ENCODE data around the gene POM121L2. TPM values are rescaled to one million over a fixed set of nuclear protein-coding genes. Genes with fewer than 3 reads are reported as not detected.

POM121L2 gene
- total RNA-seq, 2 donors from 2014 or later: 0.62 TPM; not detected in 1

- Histone ChIP-seq H3K4me3 (no peak overlapping the region), H3K9me3 (no peaks in the 10 kb centered on the region), H3K36me3 (no peaks in the 10 kb centered on the region), H3K4me1 (replicated peaks) (no peaks in the 10 kb centered on the region), H3K27me3 (replicated peaks; ENCODE audit: insufficient read depth) (peaks cover 60% of the 10 kb centered on the region), H3K27ac (no peak overlapping the region)
- intact Hi-C loops (cut with DNase I): no loop called here
- TF ChIP-seq POLR2AphosphoS5 (IDR thresholded peaks at IDR 0.05) (no peak), POLR2A (IDR thresholded peaks at IDR 0.05) (no peak)
- no peak for DNase-seq (ENCODE audit: low spot score)
- WGBS: 7% methylated on average over 20 of the region's 20 CpGs
Observed at GRCh38 chr6:27295301-27296079, 16.6 kb downstream of the POM121L2 start.

DNA sequence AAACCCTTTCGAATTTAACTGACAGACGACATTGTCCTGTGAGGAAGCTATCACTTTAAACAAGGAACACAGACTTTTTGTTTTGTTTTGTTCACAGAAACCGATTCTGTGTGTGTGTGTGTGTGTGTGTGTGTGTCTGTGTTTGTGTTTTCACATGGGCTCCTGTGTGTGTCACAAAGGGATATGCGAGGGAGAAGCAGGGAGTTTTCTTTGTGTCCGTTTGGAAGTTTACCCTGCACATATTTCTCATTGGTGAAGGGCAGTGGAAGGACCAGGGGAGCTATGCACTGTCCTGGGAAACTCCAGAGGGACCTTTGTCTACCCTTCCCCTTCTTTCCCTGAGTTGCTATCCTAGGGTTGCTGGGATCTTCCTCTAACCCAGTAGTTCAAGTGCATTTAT is 17.7 kb downstream of the POM121L2 start:
- intact Hi-C loops (cut with DNase I): no loop called here
- no peaks in the 10 kb centered on the region for H3K4me1 ChIP-seq (replicated peaks)
- H3K27ac ChIP-seq: no peak overlapping the region
- no peak overlapping the region for H3K4me3 ChIP-seq
- TF ChIP-seq POLR2A (IDR thresholded peaks at IDR 0.05) (no peak), POLR2AphosphoS5 (IDR thresholded peaks at IDR 0.05) (no peak), CTCF (IDR thresholded peaks at IDR 0.05) (no peak)
- peaks cover 69% of the 10 kb centered on the region for H3K27me3 ChIP-seq (replicated peaks; ENCODE audit: insufficient read depth)
- no peaks in the 10 kb centered on the region for H3K9me3 ChIP-seq
- WGBS: 8% methylated on average over 5 of the region's 5 CpGs
- no peaks in the 10 kb centered on the region for H3K36me3 ChIP-seq
- DNase-seq (ENCODE audit: low spot score): no peak

- H3K27me3 ChIP-seq (replicated peaks; ENCODE audit: insufficient read depth): peaks cover 73% of the 10 kb centered on the region
Observed at GRCh38 chr6:27293436-27294098, 18.5 kb downstream of the POM121L2 start.

GRCh38 chr6:27290850-27291208 is 21.2 kb downstream of the POM121L2 start:
- H3K4me1 ChIP-seq (replicated peaks): no peaks in the 10 kb centered on the region
- TF ChIP-seq POLR2AphosphoS5 (IDR thresholded peaks at IDR 0.05) (no peak), CTCF (IDR thresholded peaks at IDR 0.05) (no peak), POLR2A (IDR thresholded peaks at IDR 0.05) (no peak)
- H3K36me3 ChIP-seq: no peaks in the 10 kb centered on the region
- no peak overlapping the region for H3K27ac ChIP-seq
- WGBS: 20% methylated on average over 10 of the region's 10 CpGs
- H3K4me3 ChIP-seq: no peak overlapping the region
- H3K9me3 ChIP-seq: no peaks in the 10 kb centered on the region
- DNase-seq (ENCODE audit: low spot score): no peak
- intact Hi-C loops (cut with DNase I): no loop called here
- H3K27me3 ChIP-seq (replicated peaks; ENCODE audit: insufficient read depth): peaks cover 75% of the 10 kb centered on the region

More at GRCh38 chr6:27293436-27294098, 18.5 kb downstream of the POM121L2 start:
- H3K4me3 ChIP-seq: no peak overlapping the region
- WGBS: 20% methylated on average over 28 of the region's 28 CpGs
- TF ChIP-seq POLR2A (IDR thresholded peaks at IDR 0.05) (no peak), CTCF (IDR thresholded peaks at IDR 0.05) (no peak), POLR2AphosphoS5 (IDR thresholded peaks at IDR 0.05) (no peak)
- H3K4me1 ChIP-seq (replicated peaks): no peaks in the 10 kb centered on the region
- no peaks in the 10 kb centered on the region for H3K9me3 ChIP-seq
- DNase-seq (ENCODE audit: low spot score): no peak
- no peaks in the 10 kb centered on the region for H3K36me3 ChIP-seq
- no peak overlapping the region for H3K27ac ChIP-seq
- intact Hi-C loops (cut with DNase I): no loop called here

GRCh38 chr6:27290065-27290849 is 21.8 kb downstream of the POM121L2 start:
- no peaks in the 10 kb centered on the region for H3K36me3 ChIP-seq
- no peaks in the 10 kb centered on the region for H3K4me1 ChIP-seq (replicated peaks)
- H3K27me3 ChIP-seq (replicated peaks; ENCODE audit: insufficient read depth): peaks cover 71% of the 10 kb centered on the region
- no peaks in the 10 kb centered on the region for H3K9me3 ChIP-seq
- no peak overlapping the region for H3K27ac ChIP-seq
- intact Hi-C loops (cut with DNase I): no loop called here
- WGBS: 7% methylated on average over 25 of the region's 25 CpGs
- no peak for TF ChIP-seq POLR2A (IDR thresholded peaks at IDR 0.05)
- TF ChIP-seq CTCF (IDR thresholded peaks at IDR 0.05): no peak
- TF ChIP-seq POLR2AphosphoS5 (IDR thresholded peaks at IDR 0.05): no peak
- no peak overlapping the region for H3K4me3 ChIP-seq
- no peak for DNase-seq (ENCODE audit: low spot score)
